ENCODE measurements around the gene TAS1R1. TPM values are rescaled to one million over a fixed set of nuclear protein-coding genes. Genes with fewer than 3 reads are reported as not detected.

The TAS1R1 gene
- total RNA-seq, 2 donors from 2014 or later: not detected

- no peak overlapping the region for H3K4me3 ChIP-seq
- H3K27ac ChIP-seq: no peak overlapping the region
- intact Hi-C loops (cut with DNase I): no loop called here
- ATAC-seq: no peak
- H3K9me3 ChIP-seq: no peaks in the 10 kb centered on the region
- DNase-seq: no peak
- H3K4me1 ChIP-seq: peaks cover under 1% of the 10 kb centered on the region
- H3K27me3 ChIP-seq: no peaks in the 10 kb centered on the region
- no peaks in the 10 kb centered on the region for H3K36me3 ChIP-seq (replicated peaks in 1 of 2; ENCODE audit: insufficient read depth in 1 of 2, low read depth in 2 of 2)
- no peak for TF ChIP-seq POLR2A (IDR thresholded peaks at IDR 0.05)
- TF ChIP-seq, protein P1, sequence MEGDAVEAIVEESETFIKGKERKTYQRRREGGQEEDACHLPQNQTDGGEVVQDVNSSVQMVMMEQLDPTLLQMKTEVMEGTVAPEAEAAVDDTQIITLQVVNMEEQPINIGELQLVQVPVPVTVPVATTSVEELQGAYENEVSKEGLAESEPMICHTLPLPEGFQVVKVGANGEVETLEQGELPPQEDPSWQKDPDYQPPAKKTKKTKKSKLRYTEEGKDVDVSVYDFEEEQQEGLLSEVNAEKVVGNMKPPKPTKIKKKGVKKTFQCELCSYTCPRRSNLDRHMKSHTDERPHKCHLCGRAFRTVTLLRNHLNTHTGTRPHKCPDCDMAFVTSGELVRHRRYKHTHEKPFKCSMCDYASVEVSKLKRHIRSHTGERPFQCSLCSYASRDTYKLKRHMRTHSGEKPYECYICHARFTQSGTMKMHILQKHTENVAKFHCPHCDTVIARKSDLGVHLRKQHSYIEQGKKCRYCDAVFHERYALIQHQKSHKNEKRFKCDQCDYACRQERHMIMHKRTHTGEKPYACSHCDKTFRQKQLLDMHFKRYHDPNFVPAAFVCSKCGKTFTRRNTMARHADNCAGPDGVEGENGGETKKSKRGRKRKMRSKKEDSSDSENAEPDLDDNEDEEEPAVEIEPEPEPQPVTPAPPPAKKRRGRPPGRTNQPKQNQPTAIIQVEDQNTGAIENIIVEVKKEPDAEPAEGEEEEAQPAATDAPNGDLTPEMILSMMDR (IDR thresholded peaks at IDR 0.05): no peak
- WGBS, 2 donors: 62 to 70% methylated on average over 6 to 7 of the region's 7 CpGs
Measured at GRCh38 chr1:6507037-6507428, 48.1 kb upstream of the TAS1R1 start.

DNA sequence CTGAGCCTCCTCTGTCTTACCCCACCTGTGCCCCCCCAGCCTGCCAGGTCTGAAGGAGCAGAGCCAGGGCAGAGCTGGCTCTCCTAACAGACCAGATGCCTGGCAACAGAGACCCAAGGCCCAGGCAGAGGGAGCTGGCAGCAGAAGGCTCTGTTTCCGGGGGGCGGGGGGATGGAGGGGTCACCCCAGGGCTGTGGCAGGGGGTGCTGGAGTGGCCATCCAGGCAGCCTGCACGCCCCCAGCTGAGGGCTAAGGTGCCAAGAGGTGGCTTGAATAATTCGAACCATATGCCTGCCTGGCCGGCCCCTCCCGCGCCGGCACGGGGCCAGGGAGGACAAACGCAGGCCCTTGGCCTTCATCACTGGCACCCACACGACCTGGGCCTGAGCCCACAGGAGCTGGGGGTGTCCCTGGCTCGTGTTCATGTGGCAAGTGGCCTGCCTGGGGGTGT is 47.6 kb upstream of the TAS1R1 start:
- no peak overlapping the region for H3K4me3 ChIP-seq
- intact Hi-C loops (cut with DNase I): no loop called here
- ATAC-seq (no peak), DNase-seq (no peak)
- H3K27ac ChIP-seq: no peak overlapping the region
- TF ChIP-seq, protein P1 (IDR thresholded peaks at IDR 0.05): no peak
- no peak for TF ChIP-seq POLR2A (IDR thresholded peaks at IDR 0.05)
- H3K4me1 ChIP-seq: no peaks in the 10 kb centered on the region
- H3K27me3 ChIP-seq: no peaks in the 10 kb centered on the region
- H3K9me3 ChIP-seq: no peaks in the 10 kb centered on the region
- no peaks in the 10 kb centered on the region for H3K36me3 ChIP-seq (replicated peaks in 1 of 2; ENCODE audit: insufficient read depth in 1 of 2, low read depth in 2 of 2)
- WGBS, 2 donors: 61% methylated on average over 10 of the region's 12 CpGs; no CpG with 5 or more reads in 1 of the 2 donors

DNA sequence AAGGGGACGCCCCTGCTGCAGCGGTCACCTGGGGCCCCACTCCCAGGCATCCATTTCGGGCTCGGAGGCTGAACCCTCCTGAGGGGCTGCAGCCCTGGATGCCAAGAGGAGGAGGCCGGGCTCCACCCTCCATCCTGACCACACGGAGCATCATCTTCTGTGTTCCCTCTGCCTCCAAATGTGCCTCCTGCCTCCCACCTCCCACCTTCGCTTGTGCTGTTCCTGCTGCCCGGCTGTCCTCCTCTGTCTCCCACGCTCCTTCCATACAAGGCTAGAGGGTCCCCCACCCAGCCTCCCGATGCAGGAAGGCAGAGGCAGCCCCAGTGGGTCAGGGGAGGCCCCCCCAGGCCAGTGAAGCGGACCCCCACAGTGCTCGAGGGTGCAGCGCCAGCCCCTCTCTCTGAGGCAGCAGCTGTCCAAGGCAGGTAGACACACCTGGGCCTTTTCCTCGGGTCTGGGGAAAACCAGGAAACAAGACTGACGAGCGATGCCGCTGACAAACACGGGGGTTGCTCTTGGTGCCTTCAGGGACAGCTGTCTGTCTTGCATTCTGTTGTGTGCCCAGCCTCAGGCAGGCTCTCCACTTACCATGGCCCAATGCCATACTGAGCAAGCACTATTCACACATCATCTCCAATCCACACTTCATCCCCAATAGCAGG is 46.8 kb upstream of the TAS1R1 start:
- H3K9me3 ChIP-seq: no peaks in the 10 kb centered on the region
- no peak for ATAC-seq
- no peaks in the 10 kb centered on the region for H3K27me3 ChIP-seq
- intact Hi-C loops (cut with DNase I): no loop called here
- no peaks in the 10 kb centered on the region for H3K36me3 ChIP-seq (replicated peaks in 1 of 2; ENCODE audit: insufficient read depth in 1 of 2, low read depth in 2 of 2)
- H3K4me1 ChIP-seq: no peaks in the 10 kb centered on the region
- TF ChIP-seq POLR2A (IDR thresholded peaks at IDR 0.05): no peak
- TF ChIP-seq, protein P1 (IDR thresholded peaks at IDR 0.05): no peak
- DNase-seq: no peak
- WGBS, 2 donors: 64 to 73% methylated on average over 17 to 18 of the region's 18 CpGs
- no peak overlapping the region for H3K4me3 ChIP-seq
- H3K27ac ChIP-seq: no peak overlapping the region

- intact Hi-C loops (cut with DNase I): no loop called here
- ATAC-seq (no peak), DNase-seq (no peak)
- 77% methylated on average over 11 of the region's 11 CpGs; no CpG with 5 or more reads in 1 of the 2 donors for WGBS, 2 donors
- Histone ChIP-seq H3K36me3 (replicated peaks in 1 of 2; ENCODE audit: insufficient read depth in 1 of 2, low read depth in 2 of 2) (no peaks in the 10 kb centered on the region), H3K27me3 (no peaks in the 10 kb centered on the region), H3K4me1 (no peaks in the 10 kb centered on the region), H3K9me3 (no peaks in the 10 kb centered on the region), H3K4me3 (no peak overlapping the region), H3K27ac (no peak overlapping the region)
- TF ChIP-seq, protein P1 (IDR thresholded peaks at IDR 0.05): no peak
- no peak for TF ChIP-seq POLR2A (IDR thresholded peaks at IDR 0.05)
Measured at GRCh38 chr1:6508816-6509189, 46.3 kb upstream of the TAS1R1 start.

All from body of pancreas (tissue), 4 donors.